Common myeloid progenitor, CD34-positive (primary cell): ENCODE data around the gene MYOCD.

Experiments
- CTCF ChIA-PET: fragments of 350-600 bp; sonication (Branson Sonifier 250); formaldehyde crosslinking; loops from one replicate; lab custom pipeline; 2021; ENCODE audit warnings: antibody characterized with exemption; lab: Charles Lee
- POLR2A ChIA-PET: fragments of 350-600 bp; sonication (Branson Sonifier 250); formaldehyde crosslinking; loops from one replicate; lab custom pipeline; 2021; ENCODE audit warnings: antibody characterized with exemption; lab: Charles Lee
- DNase-seq, 3 donors: peaks; one replicate each; pipeline versions ENCODE4 v3.0.0 to v3.0.0-alpha.2; 2013
- H3K27ac ChIP-seq, 2 experiments: 1 replicate in 1 of 2; 2 replicates in 1 of 2; pipeline ENCODE4 v1.7.0; 2013; ENCODE audit warnings: inconsistent platforms in 2 of 2, low read length in 2 of 2, mild to moderate bottlenecking in 2 of 2, low read depth in 1 of 2, moderate library complexity in 1 of 2; ENCODE audit not compliant: severe bottlenecking in 2 of 2, insufficient read depth in 1 of 2, poor library complexity in 1 of 2
- H3K27me3 ChIP-seq, 5 experiments: replicated peaks in 2 of 5; 1 replicate in 3 of 5; 2 replicates in 2 of 5; pipeline versions ENCODE4 v1.6.1 to v1.7.0; 2013; ENCODE audit warnings: low read length in 4 of 5, mild to moderate bottlenecking in 2 of 5, moderate library complexity in 2 of 5, inconsistent platforms in 1 of 5; ENCODE audit not compliant: insufficient read depth in 5 of 5, control insufficient read depth in 4 of 5
- H3K36me3 ChIP-seq, 4 experiments: 1 replicate in 2 of 4; 2 replicates in 2 of 4; pipeline versions ENCODE4 v1.6.1 to v1.7.0; 2013; ENCODE audit warnings: low read length in 3 of 4, control low read depth in 1 of 4, mild to moderate bottlenecking in 1 of 4; ENCODE audit not compliant: control insufficient read depth in 4 of 4, insufficient read depth in 4 of 4
- H3K4me1 ChIP-seq, 4 experiments: 1 replicate in 3 of 4; 2 replicates in 1 of 4; pipeline versions ENCODE4 v1.6.1 to v1.7.1; 2013; ENCODE audit warnings: low read length in 3 of 4, mild to moderate bottlenecking in 3 of 4, control low read depth in 1 of 4, inconsistent platforms in 1 of 4, moderate library complexity in 1 of 4; ENCODE audit not compliant: control insufficient read depth in 4 of 4, insufficient read depth in 4 of 4; ENCODE audit errors: control extremely low read depth in 1 of 4
- H3K4me3 ChIP-seq, 7 experiments: 1 replicate in 4 of 7; 2 replicates in 3 of 7; pipeline versions ENCODE4 v1.5.1 to v1.7.0; 2013; ENCODE audit warnings: mild to moderate bottlenecking in 7 of 7, low read length in 6 of 7, moderate library complexity in 6 of 7, inconsistent platforms in 2 of 7, low read depth in 2 of 7, control low read depth in 1 of 7; ENCODE audit not compliant: insufficient read depth in 4 of 7, control insufficient read depth in 1 of 7; ENCODE audit errors: extremely low read depth in 1 of 7
- H3K9me3 ChIP-seq, 5 experiments: 1 replicate in 4 of 5; 2 replicates in 1 of 5; pipeline versions ENCODE4 v1.6.1 to v1.7.1; 2013; ENCODE audit warnings: low read length in 4 of 5, mild to moderate bottlenecking in 2 of 5, inconsistent platforms in 1 of 5, low read depth in 1 of 5, moderate library complexity in 1 of 5; ENCODE audit not compliant: control insufficient read depth in 4 of 5, insufficient read depth in 2 of 5; ENCODE audit errors: control extremely low read depth in 1 of 5
- WGBS: methylation state at CpG from one replicate; pipeline ENCODE4 v1.1.5; 2013; ENCODE audit not compliant: insufficient coverage; 5-methylcytosine and 5-hydroxymethylcytosine counted together

The MYOCD gene

DNA sequence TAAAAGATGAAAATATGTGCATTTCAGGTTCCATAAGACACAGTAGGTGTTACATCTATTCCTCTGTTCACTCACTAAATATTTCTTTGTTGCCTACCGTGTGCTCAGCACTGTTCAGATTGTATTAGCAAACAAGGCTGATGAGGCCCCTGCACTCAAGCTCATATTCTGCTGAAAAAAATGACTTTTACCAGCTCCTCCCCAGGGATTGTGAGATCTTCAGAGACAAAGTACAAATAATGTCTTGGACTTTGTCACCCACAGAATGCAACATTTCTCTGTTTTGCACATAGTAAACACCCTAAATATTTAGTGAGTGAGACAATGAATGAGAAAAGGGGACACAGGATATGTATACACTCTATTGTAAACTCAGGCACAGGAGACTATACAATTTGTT is 21.9 kb upstream of the MYOCD start:
- WGBS = 73% methylated on average over 1 of the region's 1 CpG
- no peak for DNase-seq
- no peak overlapping the region for H3K27ac ChIP-seq
- no peaks in the 10 kb centered on the region for H3K27me3 ChIP-seq
- H3K4me3 ChIP-seq = no peak overlapping the region
- ChIA-PET CTCF (no interaction called here), POLR2A (no interaction called here)
- H3K4me1 ChIP-seq = no peaks in the 10 kb centered on the region
- H3K36me3 ChIP-seq = no peaks in the 10 kb centered on the region
- no peaks in the 10 kb centered on the region for H3K9me3 ChIP-seq

DNA sequence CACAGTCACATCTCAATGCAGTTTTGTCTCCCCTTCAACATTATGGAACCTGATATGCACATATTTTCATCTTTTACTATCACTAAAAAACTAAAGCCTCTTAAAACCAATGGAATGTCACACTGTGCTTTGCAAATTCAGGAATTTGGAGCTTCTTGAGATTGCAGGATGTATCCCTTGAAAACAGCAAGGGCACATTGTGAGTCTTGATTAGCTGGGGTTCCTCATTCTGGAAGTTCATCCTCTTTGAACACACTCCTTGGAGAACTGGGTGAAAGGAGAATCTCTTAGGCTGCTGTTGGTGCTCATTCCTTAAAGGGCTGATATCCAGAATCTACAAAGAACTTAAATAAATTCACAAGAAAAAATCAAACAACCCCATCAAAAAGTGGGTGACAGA is 21.1 kb upstream of the MYOCD start:
- no peak overlapping the region for H3K4me3 ChIP-seq
- H3K4me1 ChIP-seq = no peaks in the 10 kb centered on the region
- POLR2A ChIA-PET = no interaction called here
- H3K36me3 ChIP-seq = no peaks in the 10 kb centered on the region
- CTCF ChIA-PET = no interaction called here
- no peaks in the 10 kb centered on the region for H3K27me3 ChIP-seq
- H3K9me3 ChIP-seq = no peaks in the 10 kb centered on the region
- no peak for DNase-seq
- no peak overlapping the region for H3K27ac ChIP-seq

GRCh38 chr17:12646761-12647422 is 18.8 kb upstream of the MYOCD start:
- 20% methylated on average over 1 of the region's 6 CpGs for WGBS
- POLR2A ChIA-PET = no interaction called here

DNA sequence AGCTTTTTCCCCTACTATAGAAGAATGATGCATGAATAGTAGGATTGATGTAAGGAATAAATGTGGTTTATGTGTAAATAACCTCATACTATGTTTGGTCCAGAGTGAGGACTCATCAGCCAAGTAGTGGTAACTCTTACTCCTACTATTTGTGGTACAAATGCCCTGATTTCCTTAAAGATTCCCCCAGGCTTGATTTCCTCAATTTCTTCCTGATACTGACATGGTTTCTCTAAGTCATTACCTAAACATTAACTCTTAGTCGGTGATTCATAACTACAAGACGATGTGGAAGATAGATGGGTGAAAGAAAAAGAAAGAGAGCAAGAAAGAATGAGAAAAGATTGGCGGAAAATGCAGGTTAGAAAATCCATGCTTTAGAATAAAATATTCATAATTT is 17.2 kb upstream of the MYOCD start:
- peaks cover 0 to 5% (median 0%) of the 10 kb centered on the region in 5 experiments for H3K27me3 ChIP-seq
- no peaks in the 10 kb centered on the region for H3K9me3 ChIP-seq
- H3K36me3 ChIP-seq = no peaks in the 10 kb centered on the region
- CTCF ChIA-PET = no interaction called here
- no peak overlapping the region for H3K27ac ChIP-seq
- no CpG with 5 or more reads among the region's 3 CpGs for WGBS
- DNase-seq = no peak
- no peak overlapping the region for H3K4me3 ChIP-seq
- H3K4me1 ChIP-seq = no peaks in the 10 kb centered on the region
- POLR2A ChIA-PET = no interaction called here

More at GRCh38 chr17:12646761-12647422, 18.8 kb upstream of the MYOCD start:
- CTCF ChIA-PET = no interaction called here
- Histone ChIP-seq H3K4me1 (no peaks in the 10 kb centered on the region), H3K27me3 (peaks cover 0 to 5% (median 0%) of the 10 kb centered on the region in 5 experiments), H3K27ac (no peak overlapping the region), H3K36me3 (no peaks in the 10 kb centered on the region), H3K9me3 (no peaks in the 10 kb centered on the region), H3K4me3 (no peak overlapping the region)
- DNase-seq = no peak

GRCh38 chr17:12655936-12656335 is 9.8 kb upstream of the MYOCD start:
- DNase-seq = no peak
- ChIA-PET CTCF (no interaction called here), POLR2A (no interaction called here)
- Histone ChIP-seq H3K4me1 (no peaks in the 10 kb centered on the region), H3K27me3 (no peaks in the 10 kb centered on the region), H3K9me3 (no peaks in the 10 kb centered on the region), H3K27ac (no peak overlapping the region), H3K36me3 (no peaks in the 10 kb centered on the region), H3K4me3 (no peak overlapping the region)
- 100% methylated on average over 1 of the region's 4 CpGs for WGBS

GRCh38 chr17:12656354-12656753 is 9.3 kb upstream of the MYOCD start:
- no peak for DNase-seq
- Histone ChIP-seq H3K4me1 (no peaks in the 10 kb centered on the region), H3K4me3 (no peak overlapping the region), H3K27me3 (peaks cover 0 to 3% (median 0%) of the 10 kb centered on the region in 5 experiments), H3K36me3 (no peaks in the 10 kb centered on the region), H3K27ac (no peak overlapping the region), H3K9me3 (no peaks in the 10 kb centered on the region)
- POLR2A ChIA-PET = no interaction called here
- CTCF ChIA-PET = no interaction called here
- no CpG with 5 or more reads among the region's 2 CpGs for WGBS

GRCh38 chr17:12659500-12659899 is 6.2 kb upstream of the MYOCD start:
- no peaks in the 10 kb centered on the region for H3K36me3 ChIP-seq
- H3K4me1 ChIP-seq = no peaks in the 10 kb centered on the region
- no peak overlapping the region for H3K4me3 ChIP-seq
- H3K27ac ChIP-seq = no peak overlapping the region
- POLR2A ChIA-PET = no interaction called here
- CTCF ChIA-PET = no interaction called here
- H3K9me3 ChIP-seq = no peaks in the 10 kb centered on the region
- H3K27me3 ChIP-seq = peaks cover 0 to 24% (median 14%) of the 10 kb centered on the region in 5 experiments
- no peak for DNase-seq
- WGBS = no CpG with 5 or more reads among the region's 1 CpG
